ENCODE measurements around the gene ERC1.
"Not testable (repeated sequence)": the region's sequence is repeated elsewhere in the genome, so short reads cannot be mapped to it uniquely, and the experiment has no call there.

ERC1 gene

DNA sequence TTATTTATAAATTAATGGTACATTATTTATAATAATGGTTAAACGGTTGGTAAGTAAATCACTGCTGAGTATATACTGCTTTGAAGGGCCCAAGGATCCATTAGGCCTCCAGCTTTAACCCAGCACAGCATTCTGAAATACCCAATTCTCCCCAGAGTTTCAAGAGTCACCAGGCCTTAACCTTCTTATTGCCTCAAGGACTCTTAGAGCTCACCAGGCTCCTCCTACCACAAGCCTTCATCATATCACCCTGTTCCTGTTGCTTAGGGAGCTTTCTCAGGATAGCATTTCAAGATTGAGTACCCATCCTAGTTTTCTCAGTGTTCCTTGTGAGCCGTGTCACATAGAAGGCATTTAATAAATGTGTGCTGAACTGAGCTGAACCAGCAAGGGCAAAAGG lies 360.9 kb downstream of the ERC1 start:
- in situ Hi-C loops (cut with MboI; ENCODE audit: low pct_unique_long_range_greater_than_20kb, low sequenced_read_pairs) = no loop called here
- DNase-seq = no peak

DNA sequence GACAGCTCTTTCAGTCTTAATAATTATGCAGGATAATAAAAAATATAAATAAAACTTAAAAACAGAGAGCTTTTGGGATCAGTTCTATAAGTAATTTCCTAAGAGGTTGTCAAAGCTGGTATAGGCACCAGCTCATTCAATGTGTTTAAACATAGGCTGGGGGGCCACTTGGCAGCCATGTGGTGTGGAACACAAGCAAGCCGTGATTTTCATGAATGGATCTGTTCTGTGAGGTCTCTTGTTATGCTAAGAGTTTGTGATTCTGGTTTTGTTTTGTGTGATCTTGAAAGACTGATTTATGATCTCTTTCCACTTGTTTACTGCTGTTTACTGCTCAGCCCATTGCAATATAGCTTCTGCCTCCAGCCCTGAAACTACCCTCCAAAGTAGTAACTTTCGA lies 362.4 kb downstream of the ERC1 start:
- in situ Hi-C loops (cut with MboI; ENCODE audit: low pct_unique_long_range_greater_than_20kb, low sequenced_read_pairs) = no loop called here
- DNase-seq = no peak

DNA sequence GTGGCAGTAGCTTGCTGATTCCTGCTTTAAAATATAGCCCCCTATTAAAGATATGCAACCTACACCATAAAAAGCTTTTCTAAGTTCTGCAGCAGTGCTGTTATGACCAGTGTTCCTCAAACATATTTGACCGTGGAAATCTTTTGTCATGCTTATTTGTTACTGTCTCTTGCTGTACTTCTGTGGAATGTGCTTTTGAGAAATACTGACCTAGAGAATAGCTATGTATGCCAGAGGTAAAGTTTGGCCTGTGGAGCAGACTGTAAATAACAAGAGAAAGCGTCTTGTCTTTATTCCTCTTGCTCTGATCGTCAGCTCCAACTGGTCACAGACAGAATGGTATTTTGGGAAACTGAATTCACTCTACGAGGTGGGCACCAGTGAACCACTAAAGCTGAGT lies 364.4 kb downstream of the ERC1 start:
- DNase-seq = no peak
- in situ Hi-C loops (cut with MboI; ENCODE audit: low pct_unique_long_range_greater_than_20kb, low sequenced_read_pairs) = no loop called here

DNA sequence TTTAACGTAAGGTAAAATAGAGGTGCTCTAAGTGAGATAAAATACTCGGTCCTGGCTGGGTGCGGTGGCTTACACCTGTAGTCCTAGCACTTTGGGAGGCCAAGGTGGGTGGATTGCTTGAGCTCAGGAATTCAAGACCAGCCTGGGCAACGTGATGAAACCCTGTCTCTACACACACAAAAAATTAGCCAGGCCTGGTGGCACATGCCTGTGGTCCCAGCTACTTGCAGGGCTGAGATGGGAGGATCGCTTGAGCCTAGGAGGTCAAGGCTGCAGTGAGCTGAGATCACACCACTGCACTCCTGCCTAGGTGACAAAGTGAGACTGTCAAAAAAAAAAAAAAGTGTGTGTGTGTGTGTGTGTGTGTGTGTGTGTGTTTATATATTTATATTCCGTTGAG lies 364.8 kb downstream of the ERC1 start:
- DNase-seq; in situ Hi-C loops (cut with MboI; ENCODE audit: low pct_unique_long_range_greater_than_20kb, low sequenced_read_pairs): not testable (repeated sequence)

DNA sequence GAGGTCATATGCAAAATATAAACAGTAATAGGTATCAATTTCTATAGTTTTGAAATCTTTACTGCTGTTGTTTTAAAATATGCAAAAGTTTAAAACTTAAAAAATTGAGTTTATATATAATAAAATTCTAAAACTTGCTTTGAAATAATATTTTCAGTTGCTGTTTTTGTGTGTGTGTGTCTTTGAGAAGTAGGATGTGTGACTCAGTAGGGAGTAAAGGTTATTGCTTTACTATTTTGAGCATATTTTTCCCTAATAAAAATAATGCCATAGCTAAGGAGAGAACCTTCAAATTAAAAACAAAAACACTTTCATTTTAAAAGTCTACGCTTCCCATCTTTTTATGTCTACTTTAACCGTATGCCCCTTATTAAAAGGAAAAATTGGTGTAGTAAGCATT lies 365.3 kb downstream of the ERC1 start:
- DNase-seq = no peak
- in situ Hi-C loops (cut with MboI; ENCODE audit: low pct_unique_long_range_greater_than_20kb, low sequenced_read_pairs) = no loop called here

DNA sequence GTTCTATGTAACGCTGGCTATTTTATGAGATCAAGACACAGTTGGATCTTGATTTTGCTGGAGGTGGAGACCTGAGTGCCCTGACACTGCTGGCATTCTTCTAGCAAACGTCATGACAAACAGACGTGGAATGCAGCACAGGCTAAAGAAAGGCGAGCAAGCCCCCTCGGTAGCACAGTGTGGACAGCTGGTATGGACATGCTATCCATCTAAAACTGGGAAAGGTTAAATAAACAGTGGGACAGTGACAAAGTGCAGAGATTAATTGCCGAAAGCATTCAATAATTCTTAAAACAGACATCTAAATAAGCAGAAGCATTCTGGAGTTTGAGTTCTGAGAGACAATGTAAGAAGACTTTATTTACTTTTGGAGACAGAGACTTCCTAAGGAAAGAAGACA lies 366.1 kb downstream of the ERC1 start:
- DNase-seq = no peak
- in situ Hi-C loops (cut with MboI; ENCODE audit: low pct_unique_long_range_greater_than_20kb, low sequenced_read_pairs) = no loop called here

- in situ Hi-C loops (cut with MboI; ENCODE audit: low pct_unique_long_range_greater_than_20kb, low sequenced_read_pairs) = no loop called here
- DNase-seq = no peak
These were observed 366.7 kb downstream of the ERC1 start for GRCh38 chr12:1357711-1358110.

DNA sequence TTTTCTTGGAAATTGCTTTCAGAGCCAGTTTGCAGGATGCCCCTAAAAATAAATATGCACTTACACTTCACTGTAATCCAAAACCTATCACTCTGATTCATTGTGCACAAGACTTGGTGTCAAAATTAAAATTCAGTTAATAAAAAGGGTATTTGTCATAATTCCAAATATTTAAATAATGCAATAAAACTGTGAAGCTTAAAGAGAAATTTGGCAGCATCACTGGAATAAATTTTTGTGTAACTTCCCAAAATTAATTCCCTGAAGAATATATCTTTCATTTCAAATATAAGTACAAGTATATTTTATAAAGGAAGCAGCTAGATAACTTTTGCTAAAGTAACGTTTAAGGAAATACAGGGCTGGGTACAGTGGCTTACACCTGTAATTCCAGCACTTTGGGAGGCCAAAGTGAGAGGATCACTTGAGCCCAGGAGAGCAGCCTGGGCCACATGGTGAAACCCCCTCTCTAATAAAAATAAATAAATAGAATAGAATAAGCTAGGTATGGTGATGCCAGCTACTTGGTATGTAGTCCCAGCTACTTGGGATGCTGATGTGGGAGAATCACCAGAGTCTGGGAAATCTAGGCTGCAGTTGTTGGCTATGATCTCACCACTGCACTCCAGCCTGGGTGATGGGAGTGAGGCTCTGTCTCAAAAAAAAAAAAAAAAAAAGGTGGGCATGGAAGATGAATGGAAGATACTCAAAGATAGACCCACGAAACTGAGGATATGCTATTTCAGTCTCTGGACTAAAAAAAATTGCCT lies 369.6 kb downstream of the ERC1 start:
- in situ Hi-C loops (cut with MboI; ENCODE audit: low pct_unique_long_range_greater_than_20kb, low sequenced_read_pairs) = no loop called here
- DNase-seq = no peak

DNA sequence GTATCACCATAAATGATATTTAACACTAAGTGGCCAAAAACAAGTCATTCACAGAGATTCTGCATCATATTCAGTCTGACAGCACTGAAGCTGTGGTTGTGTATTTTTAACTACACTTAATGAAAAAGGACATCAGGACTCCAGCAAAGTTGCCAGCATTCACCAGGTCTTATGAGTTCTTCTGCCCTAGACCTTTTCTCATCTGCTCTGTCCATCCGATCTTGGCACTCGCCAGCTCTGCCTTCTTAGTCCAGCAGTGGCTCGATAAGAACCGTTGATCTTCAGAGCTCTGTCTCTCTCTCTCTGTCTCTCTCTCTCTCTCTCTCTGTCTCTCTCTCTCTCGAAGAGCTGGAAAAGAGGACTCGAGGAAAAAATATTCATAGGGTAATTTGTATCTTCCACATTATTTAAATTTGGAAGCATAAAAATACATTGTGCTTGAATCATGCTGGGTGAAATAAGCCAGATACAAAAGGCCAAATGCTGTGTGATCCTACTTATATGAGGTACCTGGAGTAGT lies 371.2 kb downstream of the ERC1 start:
- in situ Hi-C loops (cut with MboI; ENCODE audit: low pct_unique_long_range_greater_than_20kb, low sequenced_read_pairs) = no loop called here
- no peak for DNase-seq

DNA sequence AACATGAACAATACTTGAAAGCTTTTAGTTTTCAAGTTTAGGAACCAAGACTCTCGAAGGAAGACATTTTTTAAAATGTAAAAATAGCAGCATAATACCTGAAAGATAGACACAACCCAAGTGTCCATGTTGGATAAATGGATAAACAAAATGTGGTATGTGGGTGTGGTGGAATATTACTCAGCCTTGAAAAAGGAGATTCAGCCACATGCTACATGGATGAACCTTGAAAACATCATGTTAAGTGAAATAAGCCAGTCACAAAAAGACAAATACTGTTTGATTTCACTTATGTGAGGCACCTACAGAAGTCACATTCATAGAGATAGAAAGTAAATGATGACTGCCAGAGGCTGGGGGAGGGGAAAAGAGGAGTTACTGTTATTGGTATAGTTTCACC lies 374.7 kb downstream of the ERC1 start:
- no peak for DNase-seq

DNA sequence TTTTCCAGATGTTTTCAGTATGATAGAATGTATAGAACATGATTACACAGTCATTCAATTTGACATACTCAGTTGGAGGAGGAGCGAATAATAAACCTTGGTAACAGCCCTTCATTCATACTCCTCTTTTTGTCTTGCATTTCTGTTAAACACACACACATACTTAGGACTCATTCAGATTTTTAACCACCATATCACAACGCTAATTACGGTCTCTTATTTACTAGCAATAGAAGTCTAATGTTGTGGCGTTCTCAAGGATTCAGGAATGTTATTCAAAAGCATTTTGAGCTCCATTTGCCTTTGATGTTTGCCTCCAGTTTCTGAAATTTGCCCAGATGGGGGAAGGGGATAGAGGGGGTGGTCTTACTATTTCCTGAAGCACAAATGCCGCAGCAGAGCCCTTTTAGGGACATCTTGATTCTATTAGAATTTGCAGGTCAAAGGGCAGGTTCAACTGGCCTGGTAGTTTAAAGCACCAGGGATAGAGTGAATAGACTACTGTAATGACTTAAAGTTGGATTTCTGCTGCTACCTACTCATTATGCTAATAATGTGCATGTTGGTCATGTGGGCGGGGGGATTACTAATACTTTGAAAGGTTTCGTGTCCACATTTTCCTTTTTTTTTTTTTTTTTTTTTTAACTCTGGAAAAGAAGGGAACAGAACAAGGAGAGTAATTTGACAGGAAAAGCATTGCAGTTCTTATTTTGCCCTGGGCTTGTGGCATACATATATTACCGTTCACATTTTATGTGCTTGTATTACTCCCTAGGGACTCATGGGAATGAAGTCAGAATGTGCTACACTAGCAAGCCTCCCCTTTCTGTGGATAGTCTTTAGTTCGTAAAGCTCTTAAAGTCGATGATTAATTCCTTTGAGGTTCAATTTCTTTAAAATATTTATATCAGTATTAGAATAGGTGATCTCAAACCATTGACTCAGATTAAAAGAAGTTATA lies 376.6 kb downstream of the ERC1 start:
- no peak for DNase-seq
- in situ Hi-C loops (cut with MboI; ENCODE audit: low pct_unique_long_range_greater_than_20kb, low sequenced_read_pairs) = no loop called here

More for the DNA sequence above, 374.7 kb downstream of the ERC1 start:
- in situ Hi-C loops (cut with MboI; ENCODE audit: low pct_unique_long_range_greater_than_20kb, low sequenced_read_pairs) = no loop called here

DNA sequence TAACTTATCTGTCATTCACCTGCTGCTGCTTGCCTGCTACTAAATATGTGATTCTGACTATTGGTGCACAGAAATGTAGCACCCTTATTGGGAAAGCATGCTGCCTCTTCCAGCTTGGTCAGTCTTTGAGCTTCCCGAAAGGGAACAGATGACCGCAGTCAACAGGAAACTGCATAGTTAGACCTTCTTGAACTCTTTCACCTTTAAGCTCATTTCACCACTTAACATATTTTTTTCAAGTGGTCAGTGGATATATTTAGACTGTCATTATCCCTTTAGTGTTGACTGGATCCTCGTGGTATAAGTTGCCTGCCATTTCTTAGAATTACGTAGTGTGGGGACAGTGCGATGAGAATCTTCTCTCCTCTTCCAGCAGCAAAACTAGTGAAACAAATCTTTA lies 378.4 kb downstream of the ERC1 start:
- DNase-seq = no peak
- in situ Hi-C loops (cut with MboI; ENCODE audit: low pct_unique_long_range_greater_than_20kb, low sequenced_read_pairs) = no loop called here

GRCh38 chr12:1369938-1370500 lies 379.0 kb downstream of the ERC1 start:
- DNase-seq = no peak
- in situ Hi-C loops (cut with MboI; ENCODE audit: low pct_unique_long_range_greater_than_20kb, low sequenced_read_pairs) = no loop called here

- no peak for DNase-seq
- in situ Hi-C loops (cut with MboI; ENCODE audit: low pct_unique_long_range_greater_than_20kb, low sequenced_read_pairs) = no loop called here
These were observed 383.1 kb downstream of the ERC1 start for GRCh38 chr12:1373901-1374735.

- no peak for DNase-seq
- in situ Hi-C loops (cut with MboI; ENCODE audit: low pct_unique_long_range_greater_than_20kb, low sequenced_read_pairs) = no loop called here
These were observed 384.3 kb downstream of the ERC1 start for GRCh38 chr12:1375323-1375722.

DNA sequence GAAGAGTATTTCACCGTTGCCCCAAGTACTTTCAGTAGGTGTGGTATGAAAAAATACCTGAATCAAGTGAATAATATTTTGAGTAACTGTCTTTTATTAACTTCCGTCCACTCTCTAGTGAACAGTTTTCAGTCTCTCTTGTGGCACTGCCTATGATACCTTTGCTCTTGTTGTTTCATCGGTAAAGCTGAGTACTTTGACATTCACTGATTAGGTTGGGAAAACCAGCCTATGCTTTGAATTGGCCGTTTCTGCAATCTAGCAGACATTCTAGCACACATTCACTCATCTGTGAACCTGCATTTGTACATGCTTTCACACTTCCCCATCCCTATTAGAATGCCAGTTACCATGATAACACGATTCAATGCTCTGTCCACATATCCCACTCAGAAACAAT lies 386.1 kb downstream of the ERC1 start:
- in situ Hi-C loops (cut with MboI; ENCODE audit: low pct_unique_long_range_greater_than_20kb, low sequenced_read_pairs) = no loop called here
- no peak for DNase-seq

GRCh38 chr12:1377681-1378080 lies 386.7 kb downstream of the ERC1 start:
- DNase-seq = no peak
- in situ Hi-C loops (cut with MboI; ENCODE audit: low pct_unique_long_range_greater_than_20kb, low sequenced_read_pairs) = no loop called here

DNA sequence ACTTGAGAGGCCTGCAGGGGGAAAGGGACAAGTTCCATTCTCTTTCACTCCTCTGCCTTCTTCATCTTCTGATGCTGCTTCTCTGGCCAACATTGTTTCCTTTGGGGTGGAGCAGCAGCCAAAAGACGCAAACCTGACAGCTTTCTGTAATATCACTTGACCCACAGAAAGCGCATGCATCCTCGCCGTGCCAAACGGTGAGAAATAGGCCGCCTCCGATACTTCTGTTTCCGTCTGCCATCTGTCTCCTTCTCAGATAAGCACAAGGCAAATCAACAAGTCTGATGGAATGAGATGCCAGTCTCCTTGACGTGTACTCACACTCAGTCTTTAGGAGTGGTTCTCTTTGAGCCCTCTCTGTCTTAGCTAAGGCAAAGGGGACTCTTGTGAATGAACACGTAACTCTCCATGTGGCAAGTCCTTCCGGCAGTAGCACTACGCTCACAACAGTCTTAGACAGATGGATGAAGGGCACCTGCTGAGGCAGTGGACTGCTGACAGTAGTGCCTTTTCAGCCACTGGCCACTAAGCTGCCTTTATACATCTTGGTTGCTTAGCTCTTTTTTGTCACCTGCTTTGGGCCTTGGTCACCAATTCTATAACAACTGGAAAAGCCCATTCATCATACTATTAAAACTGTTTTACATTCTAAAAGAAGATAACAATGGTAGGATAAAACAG lies 389.3 kb downstream of the ERC1 start:
- in situ Hi-C loops (cut with MboI; ENCODE audit: low pct_unique_long_range_greater_than_20kb, low sequenced_read_pairs) = no loop called here
- no peak for DNase-seq

GRCh38 chr12:1382151-1382550 lies 391.1 kb downstream of the ERC1 start:
- in situ Hi-C loops (cut with MboI; ENCODE audit: low pct_unique_long_range_greater_than_20kb, low sequenced_read_pairs) = no loop called here

More at GRCh38 chr12:1382151-1382550, 391.1 kb downstream of the ERC1 start:
- no peak for DNase-seq

Measured in KBM-7 (cell line).